GM18508 (cell line): ENCODE data around the gene PFKFB2.

Experiments used
- ATAC-seq: cut with Tn5 transposase; IDR thresholded peaks from one replicate; pipeline ENCODE4 v1.9.1; 2021; ENCODE audit warnings: moderate number of reproducible peaks; ENCODE audit not compliant: insufficient read depth, unreplicated experiment

The PFKFB2 gene

DNA sequence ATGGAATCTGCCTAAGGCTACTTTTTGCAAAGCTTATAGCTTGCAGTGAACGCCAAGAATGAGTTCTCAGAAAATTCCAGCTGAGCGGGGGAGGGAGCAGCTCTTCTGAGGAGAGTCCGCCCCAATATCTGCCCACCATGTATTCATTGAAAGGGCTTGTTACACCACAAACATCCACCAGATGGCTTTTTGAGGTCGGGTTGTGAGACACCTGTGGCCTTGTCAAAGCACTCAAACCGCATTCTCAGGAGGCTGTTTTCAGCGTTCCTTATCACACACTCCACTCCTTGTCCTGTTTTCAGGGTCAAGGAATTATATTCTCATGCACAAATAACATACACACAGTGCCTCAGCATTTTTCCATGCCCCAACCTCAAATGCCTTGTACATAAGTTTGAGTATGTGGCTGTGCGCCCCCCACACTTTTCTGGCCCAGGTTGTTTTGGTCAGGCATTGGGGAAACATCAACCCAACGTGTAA lies 31.7 kb downstream of the PFKFB2 start:
- ATAC-seq: no peak

DNA sequence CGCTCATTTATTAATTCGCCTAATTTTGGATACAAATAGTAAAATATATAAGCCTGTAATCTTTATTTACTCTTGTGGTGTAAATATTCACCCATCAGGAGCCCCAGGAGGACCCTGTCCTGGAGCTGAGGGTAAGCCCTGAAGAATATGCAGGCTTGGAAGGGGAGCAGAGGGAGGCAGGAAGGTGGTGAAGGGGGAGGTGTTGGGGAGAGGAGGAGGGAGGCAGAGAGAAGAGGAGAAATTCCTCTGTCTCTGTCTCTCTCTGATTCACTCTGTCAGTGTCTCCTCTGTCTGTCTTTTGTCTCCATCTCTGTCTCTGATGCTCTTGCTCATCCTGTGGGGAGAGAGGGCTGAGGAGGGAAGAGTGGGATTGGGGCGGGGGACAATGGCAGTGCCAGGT lies 32.8 kb downstream of the PFKFB2 start:
- ATAC-seq: no peak

DNA sequence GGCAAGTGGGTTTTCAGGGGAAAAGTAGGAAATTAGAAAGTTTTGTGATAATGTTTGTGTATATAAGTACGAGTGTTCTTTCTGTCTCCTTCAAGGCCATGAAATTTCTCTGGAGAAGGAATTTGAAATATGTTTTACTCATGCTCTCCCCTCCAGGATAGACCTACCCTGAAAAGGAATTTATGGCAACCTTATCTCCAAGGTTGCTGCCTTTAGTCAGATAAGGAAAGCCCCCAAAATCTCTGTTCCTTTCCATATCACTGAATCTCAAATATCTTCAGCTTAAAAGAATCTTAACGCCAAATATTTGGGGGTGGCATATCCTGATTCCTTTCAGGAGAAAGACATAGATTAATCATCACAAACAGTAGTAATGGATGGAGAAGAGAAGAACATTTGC lies 35.1 kb downstream of the PFKFB2 start:
- ATAC-seq: no peak

DNA sequence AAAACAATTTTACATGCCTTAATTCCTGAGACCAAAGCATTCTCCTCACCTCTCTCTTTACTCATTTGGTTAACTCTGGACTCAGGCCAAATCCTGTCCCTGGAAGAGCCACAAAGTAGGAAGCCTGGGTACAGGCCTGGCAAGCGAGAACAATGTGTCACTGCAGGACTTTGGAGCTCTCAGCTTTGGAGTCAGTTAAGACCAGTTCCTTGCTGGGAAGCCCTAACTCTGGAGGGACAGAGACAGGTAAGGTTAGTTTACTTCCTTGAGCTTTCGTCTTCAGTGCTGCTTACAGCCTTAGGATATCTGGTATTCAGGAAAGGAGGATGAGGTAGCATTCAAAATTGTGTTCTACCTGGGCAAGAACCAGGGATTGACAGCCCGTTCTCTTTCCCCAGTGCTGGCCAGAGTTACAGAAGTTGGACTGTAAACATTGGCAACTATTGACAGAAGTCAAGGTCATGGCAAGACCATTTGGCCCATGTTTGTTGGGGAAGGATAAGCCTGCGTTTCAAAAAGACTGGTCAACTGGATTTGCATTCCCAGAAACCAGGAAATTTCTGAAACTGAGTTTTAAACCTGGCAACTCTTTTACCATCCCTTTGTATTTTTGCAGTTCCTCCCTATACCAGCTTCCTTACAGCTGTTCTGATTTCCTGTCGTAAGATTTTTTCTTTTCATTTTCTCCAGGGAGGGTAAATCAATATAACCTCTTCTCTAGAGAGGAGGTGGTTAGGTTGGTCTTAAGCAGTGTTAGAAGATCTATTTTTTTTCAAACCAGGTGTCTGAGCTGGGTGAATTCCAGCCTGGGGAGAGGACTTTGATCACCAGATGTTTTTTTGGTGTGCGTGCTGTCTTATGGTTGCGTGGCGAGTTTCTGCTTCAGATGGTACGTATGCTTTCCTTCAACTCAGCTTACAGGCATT lies 35.9 kb downstream of the PFKFB2 start, which contains the start of gene C4BPB:
C4BPB (plus strand) TSS at position 160 of the 926 bp plus-strand sequence; CDS start at position 832, 672 bp downstream.
- ATAC-seq: no peak

DNA sequence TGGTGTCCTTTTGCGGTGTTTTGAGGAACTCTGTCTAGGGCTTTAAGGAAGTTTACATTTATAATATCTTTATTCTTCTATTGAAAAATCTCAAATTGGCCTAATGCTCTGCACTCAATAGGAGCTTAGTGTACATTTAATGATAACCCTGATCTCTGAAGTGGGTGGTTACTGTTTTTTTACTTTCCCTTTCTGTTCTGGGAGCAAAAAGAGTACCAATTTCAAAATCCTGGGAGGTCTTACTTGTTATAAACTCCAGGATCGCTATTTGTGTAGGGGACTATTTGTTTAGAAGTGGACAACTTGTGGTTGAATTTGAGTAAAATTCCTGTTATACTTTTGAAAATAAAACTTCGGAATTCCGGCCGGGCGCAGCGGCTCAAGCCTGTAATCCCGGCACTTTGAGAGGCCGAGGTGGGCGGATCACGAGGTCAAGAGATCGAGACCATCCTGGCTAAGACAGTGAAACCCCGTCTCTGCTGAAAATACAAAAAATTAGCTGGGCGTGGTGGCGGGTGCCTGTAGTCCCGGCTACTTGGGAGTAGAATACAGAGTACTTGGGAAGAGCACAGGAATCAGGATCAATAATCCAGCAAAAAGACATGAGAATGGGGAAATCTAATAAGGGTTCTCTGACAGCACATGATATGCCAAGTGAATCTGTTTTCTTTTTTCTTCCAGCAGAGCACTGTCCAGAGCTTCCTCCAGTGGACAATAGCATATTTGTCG lies 36.7 kb downstream of the PFKFB2 start:
- ATAC-seq: no peak

DNA sequence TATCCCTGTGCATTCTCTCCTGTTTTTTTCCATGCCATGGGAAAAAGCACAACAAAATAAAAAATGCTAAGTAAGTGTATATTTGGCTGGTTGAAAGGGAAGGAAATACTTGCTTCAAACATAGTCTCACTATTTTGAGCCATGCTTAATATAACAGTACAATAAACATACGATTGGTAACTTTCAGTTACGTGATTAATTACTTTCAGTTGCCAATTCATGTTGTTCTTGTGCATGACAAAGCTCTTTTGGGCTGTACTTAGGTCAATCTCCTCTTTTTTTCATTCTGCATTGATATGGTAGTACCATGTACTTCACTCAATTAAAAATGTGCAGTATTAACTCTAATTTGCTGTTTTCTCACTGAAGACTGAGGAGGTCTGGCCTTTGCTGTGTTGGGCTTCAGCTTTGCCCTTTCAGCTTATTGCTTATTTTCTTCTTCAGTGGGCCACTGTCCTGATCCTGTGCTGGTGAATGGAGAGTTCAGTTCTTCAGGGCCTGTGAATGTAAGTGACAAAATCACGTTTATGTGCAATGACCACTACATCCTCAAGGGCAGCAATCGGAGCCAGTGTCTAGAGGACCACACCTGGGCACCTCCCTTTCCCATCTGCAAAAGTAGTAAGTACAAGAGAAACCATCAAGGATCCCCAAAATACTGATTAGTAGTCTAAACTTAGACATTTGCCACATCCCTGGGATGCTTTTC lies 38.3 kb downstream of the PFKFB2 start:
- ATAC-seq: no peak

DNA sequence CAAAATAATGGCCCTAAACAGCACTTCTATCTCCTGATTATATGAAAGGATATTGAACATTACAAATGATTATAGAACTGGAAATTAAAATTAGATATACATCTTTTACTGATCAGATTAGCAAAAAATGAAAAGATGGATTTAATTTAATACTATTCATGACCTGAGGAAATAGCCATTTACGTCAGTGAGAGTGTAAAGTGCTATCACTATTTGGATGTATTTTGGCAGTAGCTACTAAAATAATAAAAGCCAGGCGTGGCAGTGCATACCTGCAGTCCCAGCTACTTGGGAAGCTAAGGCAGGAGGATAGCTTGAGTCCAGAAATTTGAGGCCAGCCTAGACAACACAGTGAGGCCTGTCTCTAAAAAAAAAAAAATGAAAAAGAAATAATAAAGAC lies 40.9 kb downstream of the PFKFB2 start:
- ATAC-seq: no peak

DNA sequence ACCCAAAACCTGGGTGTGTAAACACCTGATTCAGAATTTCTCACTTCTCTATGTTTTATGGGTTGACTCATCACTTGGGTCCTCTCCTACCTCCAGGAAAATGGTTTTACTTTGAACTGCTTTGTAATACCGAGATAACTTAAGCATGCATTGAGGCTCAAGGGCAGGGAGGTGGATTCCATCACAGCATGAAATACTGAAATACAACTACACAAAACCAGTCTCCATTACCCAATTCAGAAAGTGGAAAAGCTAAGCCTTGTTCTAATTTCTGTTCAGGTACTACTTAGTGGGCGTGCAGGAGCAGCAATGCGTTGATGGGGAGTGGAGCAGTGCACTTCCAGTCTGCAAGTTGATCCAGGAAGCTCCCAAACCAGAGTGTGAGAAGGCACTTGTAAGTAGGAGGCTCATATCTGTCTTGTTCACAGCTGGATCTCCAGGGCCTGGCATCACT lies 44.8 kb downstream of the PFKFB2 start:
- ATAC-seq: peak; percentile 80

DNA sequence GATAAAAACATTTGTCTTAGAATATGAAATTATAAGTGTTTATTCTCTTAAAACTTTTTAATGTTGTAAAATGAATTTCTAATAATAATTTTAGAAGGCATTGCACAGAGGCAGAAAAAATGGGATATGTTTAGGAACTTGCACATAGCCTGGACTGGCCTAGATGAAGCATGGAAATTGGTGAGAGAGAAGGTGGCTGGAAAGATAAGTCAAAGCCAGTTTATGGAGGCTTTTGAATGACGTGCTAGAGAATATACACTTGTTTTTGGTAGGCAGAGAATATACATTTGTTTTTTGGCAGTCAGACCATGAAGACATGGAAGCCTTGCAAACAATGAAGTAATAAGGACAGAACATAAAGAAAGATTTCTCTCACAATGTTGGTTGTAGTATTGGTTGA lies 48.6 kb downstream of the PFKFB2 start:
- no peak for ATAC-seq

DNA sequence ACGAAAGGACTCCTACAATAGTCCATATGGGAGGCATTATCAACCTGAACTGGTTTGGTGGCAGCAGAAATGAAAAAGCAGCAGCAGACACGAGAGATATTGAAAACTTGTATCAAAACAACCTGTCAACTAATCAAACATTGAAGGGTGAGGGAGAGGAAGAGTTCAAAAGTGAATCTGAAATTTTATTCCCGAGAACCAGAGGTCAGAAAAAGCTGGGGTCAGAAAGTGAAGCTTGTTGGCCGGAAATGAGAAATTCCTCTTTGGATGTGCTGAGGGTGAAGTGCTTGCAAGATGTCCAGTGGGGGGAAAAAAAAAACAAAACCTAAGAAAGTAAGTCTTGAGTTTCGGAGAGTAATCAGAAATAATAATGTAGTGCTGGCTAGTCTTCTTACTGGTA lies 49.1 kb downstream of the PFKFB2 start:
- no peak for ATAC-seq

DNA sequence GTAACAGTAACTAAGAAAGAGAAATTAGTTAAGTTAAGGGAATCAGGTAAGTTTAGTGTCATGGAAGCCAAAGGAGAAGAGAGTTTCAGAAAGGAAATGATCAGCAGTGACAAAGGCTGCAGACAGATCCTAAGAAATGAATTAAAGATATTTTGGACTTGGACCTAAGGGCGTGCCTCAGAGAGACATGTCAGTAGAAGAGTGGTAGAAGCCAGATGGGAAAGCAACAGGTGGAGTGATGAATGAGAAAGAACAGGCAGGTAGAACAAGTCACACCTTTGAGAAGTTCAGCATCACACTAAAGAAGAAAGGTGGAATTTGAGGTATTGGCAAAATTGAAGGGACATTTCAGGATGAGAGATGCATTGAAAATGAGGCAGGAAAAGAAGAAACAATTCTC lies 49.6 kb downstream of the PFKFB2 start:
- no peak for ATAC-seq

DNA sequence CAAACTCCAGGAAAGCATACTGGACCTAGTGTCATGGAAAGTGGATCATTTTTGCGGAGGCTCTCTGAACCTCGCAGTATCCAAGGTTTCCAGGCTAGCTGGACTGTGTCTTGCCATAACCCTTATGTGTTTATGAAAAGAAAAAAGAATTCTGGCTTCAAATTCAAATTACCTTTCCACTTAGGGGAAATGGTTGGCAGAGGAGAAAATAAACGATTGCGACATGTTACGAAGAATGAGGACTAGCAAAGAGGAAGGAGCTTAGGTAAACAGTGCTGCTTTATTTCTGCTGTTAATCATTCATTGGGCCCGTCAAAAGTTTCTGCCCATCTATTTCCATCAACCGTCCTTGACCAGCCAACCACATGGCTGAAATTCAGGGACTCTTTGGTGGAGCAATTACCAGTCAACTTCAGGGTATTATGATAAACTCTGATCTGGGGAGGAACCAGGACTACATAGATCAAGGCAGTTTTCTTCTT lies 50.9 kb downstream of the PFKFB2 start, which contains the start of gene C4BPA:
C4BPA (plus strand) TSS at position 342 of the 482 bp plus-strand sequence. CDS start 8,793 bp downstream, outside the sequence.
- no peak for ATAC-seq

DNA sequence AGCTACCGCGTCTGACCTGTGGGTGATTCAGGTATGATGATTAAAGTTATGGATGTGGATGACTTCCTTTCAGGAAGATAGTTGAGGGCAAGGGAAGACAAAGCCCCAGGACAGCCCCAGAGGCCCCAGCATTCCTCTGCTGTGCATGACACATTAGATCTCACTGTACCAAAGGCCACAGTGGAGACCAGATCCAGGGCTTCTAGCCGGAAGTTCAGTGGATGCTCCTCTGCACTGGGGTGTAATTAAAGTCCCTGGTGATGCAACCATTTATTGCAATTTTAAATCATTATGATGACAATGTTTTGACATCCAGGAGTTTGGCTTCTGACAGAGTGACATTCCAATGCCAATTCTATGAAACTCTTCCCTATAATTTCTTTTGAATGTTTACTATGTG lies 55.9 kb downstream of the PFKFB2 start:
- no peak for ATAC-seq

DNA sequence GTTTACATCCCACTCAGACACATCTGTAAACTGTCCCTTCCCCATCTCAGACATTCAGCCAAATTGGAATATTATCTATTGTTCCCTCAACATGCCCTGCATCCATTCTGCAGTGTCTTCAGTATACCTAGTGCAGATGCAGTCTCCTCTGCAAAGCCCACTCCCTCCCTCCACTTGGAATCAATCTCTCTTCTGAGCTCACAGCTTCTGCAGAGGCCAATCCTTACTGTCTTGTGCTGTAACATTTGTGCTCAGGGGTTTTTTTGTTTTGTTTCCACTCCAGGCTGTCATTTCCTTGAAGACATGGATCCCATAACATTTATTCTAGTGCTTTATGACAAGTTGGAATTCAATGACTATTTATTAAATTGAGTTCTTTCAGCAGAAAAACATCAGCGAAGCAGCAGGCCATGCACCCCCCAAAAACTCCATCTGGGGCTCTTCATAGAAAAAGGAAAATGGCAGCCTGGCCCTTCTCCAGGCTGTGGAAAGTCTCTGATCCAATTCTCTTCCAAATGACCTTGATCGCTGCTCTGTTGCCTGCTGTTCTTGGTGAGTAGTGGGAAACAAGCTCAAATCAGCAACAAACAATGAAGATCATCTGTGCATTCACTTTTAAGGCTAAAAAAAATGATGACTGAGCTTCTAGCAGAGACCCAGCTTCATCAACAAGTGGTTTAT lies 59.7 kb downstream of the PFKFB2 start:
- no peak for ATAC-seq

DNA sequence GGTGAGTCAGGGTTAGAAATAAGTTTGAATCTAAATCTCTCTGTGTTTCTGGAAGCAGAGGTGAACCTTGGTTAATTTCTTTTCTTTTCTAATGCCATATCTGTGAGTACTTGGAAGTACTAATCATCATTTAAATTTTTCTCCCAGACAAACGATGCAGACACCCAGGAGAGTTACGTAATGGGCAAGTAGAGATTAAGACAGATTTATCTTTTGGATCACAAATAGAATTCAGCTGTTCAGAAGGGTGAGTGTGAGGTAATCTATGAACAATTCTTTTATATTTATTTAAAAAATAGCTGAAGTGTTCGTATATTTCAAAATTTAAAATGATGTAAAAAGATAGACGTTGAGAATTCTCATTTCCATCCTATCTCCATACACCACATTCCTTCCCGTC lies 62.2 kb downstream of the PFKFB2 start:
- no peak for ATAC-seq

DNA sequence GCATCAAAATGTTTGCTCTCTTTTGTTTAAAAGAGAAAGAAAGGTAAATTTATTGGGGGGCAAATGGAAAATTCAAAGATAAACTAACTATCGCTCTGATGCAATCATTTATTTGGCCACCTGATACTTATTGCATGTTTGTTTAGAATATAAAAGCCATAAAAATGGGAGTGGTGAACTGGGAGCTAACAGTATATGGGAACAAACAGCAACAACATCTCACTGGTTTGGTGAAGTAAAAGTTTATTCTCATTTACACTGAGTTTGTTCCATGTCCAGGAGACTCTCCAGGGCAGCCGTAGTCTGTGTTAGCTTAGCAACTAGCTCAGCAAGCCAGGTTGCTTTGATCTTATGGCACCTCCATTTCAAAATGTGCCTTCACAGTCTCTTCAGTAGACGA lies 71.3 kb downstream of the PFKFB2 start:
- ATAC-seq: no peak

DNA sequence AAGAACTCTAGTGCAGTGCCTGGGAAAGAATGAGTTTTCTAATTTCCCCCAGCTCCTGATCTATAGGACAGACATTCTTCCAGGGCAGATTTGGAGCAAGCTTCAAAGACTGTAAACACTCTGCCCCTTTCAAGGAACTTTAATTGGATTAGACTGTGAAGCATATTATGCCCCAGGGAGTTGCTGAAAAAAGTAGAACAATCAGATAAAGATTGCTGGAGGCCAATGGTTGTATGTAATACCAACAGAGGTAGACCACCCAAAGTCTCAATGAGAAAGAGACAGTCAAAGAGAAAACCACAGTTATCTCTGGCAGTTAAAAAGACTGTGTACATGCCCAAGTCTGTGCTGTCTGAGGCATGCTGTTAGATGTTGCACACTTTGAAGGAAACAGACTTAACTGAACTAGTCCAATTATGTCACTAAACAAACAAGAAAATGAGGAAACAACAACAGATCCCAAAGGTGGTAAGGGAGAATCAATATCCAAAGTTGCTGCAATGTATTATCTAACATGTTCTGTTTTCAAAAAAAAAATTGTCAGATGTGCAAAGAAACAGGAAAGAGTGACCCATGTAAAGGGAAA lies 75.4 kb downstream of the PFKFB2 start:
- ATAC-seq: no peak

DNA sequence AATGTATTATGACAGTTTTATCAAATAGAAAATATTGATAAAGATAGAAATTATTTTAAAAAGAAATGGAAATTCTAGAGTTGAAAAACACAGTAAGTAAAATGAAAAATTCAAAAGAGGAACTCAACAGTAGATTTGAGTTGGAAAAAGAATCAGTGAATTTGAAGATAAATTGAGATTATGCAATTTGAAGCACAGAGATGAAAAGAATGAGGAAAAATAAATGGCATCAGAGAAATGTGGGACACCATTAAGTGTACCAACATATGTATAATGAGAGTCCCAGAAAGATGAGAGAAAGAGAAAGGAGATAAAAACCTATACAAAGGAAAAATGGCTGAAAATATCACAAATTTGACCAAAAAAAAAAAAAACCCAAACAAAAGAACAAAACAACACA lies 76.0 kb downstream of the PFKFB2 start:
- no peak for ATAC-seq
